Stimulated activated CD4-positive, alpha-beta T cell treated with anti-CD3 and anti-CD28 coated beads, Interleukin-4, amount 100 ng/mL, for 1 hour (primary cell): ENCODE data around the gene SLC1A3.
A peak's percentile ranks its signal among the peaks of the same experiment; 100 is the strongest.

Source experiments
- DNase-seq: peaks from one replicate; pipeline ENCODE4 v3.0.0-alpha.2; 2020

SLC1A3 gene

DNA sequence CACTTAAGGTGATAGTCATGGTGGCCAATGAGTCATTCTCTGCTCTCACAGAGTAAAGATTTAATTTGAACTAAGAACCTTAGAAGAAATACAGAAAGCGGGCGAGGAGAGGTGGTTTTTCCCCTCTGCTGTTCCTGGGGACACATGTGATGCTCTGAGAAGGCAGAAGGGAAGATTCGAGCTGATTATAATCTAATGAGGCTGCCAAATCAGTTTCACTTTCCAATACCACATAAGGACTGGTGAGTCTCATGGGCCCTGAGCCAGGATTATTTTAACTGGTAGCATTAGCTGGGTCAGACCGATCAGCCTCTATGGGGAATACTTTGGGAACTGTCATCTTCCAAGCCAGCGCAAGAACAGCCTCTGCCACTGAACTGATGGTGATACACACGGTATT is 116.5 kb downstream of the SLC1A3 start:
- DNase-seq, result no peak

DNA sequence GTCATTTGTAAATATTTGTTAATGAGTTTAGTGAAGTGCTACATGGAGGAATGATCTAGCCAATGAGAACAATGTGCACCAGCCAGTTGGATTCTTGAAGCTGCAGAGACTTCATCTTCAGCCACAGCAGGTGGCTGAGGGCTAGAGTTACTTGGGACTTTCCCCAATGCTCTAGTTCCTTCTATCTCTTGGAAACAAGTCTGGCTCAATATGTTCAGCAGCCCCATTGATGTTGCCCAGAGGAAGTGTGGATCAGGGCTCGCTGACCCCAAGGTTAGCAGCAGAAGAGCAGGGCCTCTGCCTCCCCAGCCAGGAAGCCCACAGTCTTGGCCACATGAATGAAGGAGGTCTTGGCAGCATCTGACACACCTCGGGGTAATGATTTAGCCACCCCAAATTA is 117.5 kb downstream of the SLC1A3 start:
- DNase-seq, result no peak

DNA sequence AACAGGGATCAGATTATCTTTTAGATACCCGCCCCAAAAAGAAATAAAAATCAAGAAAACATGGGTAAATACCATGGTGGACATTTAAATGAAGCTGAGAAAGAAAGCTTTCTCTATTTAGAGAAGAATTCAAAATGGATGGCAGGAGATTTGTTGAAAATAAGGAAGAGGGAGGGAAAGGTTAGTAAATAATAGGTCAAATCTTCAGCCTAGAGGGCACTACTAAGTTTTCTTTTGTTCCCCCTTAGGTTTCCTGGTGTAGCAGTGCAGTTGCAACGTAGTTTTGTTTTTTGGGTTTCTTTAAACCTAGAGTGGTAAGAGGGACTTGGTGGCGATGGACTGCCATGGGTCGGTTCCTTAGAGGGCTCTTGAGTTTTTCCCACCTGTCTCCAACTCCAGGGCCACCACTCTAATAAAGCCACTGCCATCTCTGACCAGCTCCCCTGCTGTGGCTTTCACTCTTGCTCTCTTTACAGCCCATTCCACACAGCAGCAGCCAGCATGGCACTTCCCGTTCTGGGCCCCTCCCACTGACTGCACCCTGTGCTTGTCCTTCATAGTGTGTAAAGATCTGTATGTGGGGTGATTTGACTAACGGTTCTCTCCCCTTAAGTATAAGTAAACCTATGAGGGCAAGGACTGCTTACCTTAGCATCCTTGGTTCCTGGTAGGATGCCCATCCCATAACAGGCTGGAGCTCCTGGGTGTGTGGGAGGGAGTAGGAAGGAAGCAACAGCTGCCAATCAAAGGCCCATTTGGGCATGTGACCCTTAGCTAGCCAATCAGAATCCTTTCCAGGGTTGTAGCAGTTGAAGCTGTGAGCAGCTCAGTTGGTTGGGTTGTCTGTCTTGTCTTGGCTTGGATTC is 118.3 kb downstream of the SLC1A3 start:
- DNase-seq, result peak; percentile 19

- no peak for DNase-seq
Measured at GRCh38 chr5:36726317-36726716, 119.9 kb downstream of the SLC1A3 start.

GRCh38 chr5:36726767-36727166 is 120.4 kb downstream of the SLC1A3 start:
- no peak for DNase-seq

DNA sequence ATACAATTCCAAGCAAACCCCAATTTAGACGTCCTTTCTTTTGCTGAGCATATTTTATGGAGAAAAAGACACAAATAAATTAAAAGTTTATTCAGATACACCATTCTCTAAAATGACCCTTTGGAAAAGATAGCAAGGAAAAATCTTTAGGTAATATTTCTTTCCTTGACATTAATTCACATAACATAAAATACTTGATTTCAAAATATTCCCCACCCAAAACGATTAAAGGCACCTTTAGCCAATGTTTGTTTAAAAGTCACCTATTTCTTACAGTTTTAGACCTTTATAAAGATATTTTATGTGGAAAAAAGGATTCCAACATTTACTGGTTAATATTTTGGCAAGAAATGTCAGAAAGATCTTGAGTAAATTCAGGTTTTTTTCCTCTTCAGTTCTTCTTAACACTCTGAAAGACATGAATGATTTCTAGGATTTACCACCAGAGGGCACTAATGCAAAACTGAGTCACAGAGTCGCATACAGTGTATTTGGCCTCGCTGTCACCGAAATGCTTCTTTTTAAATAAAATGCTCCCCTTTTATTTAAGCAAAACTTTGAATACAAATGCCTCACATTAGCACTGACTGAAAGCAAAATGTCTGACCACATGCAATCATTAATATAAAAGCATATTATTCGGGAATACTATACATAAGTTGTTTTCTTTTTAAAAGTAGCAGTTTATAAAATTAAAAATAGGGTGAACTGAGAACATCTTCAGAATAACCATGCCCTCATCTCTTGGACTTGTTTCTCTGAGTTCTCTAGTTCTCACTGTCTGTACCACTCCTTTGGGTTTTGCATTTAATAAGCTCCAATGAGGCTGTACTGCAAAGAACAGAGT is 122.5 kb downstream of the SLC1A3 start:
- no peak for DNase-seq

- DNase-seq, result no peak
Measured at GRCh38 chr5:36730537-36731216, 124.3 kb downstream of the SLC1A3 start.

DNA sequence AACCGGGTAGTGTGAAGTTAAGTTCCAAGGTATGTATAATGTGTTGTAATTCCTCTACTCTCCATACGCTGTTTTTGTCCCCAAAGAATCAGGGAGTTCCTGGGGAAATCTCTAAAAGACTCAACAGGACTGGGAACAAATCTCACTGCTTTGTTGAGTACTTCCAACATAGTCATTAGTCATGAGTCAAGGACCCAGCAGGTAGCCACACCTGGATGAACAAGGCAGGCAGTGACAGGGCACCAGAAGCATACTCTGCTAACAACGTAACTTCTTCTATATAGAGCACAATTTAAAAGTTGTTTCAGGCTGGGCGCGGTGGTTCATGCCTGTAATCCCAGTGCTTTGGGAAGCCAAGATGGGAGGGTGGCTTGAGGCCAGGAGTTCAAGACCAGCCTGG is 126.8 kb downstream of the SLC1A3 start:
- DNase-seq, result no peak

DNA sequence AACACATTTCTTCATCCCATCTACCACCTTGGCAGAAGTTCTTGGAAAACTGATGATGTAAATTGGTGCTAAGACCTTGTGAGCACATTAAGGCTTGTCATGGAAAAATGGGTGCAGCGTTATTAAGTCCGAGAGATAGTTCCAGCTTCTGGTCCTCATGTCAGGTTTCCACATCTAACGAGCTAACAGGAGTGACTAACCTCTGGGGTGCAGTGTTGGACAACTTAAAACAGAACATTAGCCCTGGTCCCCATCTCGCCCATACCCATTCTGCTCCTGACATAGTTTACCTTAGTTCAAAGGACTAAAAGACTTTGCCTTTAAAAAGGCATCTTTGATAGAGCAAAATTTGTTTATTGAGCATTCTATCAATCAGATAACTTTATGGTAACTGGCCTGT is 128.0 kb downstream of the SLC1A3 start:
- DNase-seq, result no peak

DNA sequence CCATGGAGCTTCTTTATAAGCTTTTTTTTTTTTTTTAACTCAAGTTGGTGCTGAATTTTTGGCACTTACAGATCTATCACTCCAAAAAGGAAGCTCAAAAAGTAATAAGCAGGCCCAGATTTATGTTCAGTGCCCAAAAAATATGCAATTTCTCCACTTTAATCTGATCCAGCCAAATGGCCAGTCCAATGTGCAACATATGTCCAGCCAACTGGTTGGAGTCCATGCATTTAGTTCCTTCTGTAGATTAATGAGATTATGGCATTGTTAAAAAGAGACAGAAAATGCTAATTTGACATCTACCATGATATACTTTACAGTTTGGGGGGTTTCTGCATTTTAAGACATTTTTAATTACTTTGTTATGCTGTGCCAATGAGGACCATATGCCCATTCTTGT is 129.5 kb downstream of the SLC1A3 start:
- no peak for DNase-seq
